NCI-H774 (cell line): ENCODE data around the gene TH.

Experiments
- DNase-seq: peaks from one replicate; lab custom pipeline; 2025; lab: John Stamatoyannopoulos, UW

Gene TH

DNA sequence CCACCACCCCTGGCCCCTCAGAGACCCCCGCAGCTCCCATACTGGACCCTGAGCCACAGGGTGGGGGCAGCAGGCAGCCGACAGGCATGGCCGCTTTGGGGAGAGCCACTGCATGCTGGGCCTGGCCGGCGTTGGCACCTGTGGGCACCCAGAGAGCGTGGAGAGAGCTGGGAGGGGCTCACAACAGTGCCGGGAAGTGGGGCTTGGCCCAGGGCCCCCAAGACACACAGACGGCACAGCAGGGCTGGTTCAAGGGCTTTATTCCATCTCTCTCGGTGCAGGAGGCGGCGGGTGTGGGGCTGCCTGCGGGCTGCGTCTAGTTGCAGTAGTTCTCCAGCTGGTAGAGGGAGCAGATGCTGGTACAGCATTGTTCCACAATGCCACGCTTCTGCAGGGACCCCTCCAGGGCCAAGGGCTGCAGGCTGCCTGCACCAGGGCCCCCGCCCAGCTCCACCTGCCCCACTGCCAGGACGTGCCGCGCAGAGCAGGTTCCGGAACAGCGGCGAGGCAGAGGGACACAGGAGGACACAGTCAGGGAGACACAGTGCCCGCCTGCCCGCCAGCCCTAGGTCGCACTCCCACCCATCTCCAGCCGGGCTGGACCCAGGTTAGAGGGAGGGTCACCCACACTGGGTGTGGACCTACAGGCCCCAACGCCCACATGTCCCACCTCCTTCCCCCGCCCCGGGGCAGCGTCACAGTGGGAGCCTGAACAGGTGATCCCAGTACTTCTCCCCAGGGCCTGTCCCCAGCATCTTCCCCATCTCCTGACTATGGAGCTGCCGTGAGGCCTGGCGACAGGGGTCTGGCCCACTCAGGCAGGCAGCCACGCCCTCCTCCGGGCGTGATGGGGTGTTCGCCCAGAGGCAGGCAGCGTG lies 11.8 kb downstream of the TH start:
- no peak for DNase-seq

DNA sequence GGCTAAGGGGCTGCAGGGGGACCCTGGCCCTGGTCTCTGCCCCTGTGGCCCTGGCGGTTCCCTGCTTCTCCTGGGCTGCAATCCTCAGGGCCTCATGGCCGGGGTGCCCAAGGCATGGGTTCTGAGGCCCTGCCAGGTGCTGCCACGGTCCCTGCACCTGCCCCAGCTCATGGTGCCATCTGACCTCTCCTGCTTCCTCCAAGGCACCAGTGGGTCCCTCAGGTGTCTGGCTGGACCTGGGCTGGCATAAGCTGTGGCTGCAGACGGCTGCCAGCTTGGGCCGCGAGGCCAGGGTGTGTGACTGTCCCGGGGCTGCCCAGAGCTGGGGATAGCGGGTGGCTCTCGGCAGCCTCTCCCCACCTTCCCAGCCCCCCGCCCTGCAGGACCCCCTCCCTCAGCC lies 12.6 kb downstream of the TH start:
- DNase-seq: no peak

DNA sequence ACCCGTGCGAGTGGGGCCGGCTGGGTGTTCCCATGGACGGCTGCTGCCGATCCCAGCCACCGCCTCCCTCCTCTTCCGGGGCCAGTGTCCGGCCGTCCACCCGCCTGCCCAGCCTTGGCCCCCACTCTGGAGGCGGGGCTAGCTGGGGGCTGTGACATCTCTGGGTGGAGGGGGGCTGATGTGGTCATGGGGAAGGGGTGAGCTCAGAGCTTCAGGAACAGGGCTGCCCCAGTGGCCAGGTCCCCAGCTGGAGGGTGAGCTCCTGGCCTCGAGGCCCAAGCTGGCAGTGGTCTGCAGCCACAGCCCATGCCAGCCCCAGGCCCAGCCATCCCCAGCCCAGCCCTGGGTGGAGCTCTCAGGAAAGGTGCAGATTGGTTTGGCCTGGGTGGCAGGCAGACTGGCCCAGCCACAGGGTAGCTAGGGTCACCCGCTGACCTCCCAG lies 13.3 kb downstream of the TH start:
- no peak for DNase-seq

DNA sequence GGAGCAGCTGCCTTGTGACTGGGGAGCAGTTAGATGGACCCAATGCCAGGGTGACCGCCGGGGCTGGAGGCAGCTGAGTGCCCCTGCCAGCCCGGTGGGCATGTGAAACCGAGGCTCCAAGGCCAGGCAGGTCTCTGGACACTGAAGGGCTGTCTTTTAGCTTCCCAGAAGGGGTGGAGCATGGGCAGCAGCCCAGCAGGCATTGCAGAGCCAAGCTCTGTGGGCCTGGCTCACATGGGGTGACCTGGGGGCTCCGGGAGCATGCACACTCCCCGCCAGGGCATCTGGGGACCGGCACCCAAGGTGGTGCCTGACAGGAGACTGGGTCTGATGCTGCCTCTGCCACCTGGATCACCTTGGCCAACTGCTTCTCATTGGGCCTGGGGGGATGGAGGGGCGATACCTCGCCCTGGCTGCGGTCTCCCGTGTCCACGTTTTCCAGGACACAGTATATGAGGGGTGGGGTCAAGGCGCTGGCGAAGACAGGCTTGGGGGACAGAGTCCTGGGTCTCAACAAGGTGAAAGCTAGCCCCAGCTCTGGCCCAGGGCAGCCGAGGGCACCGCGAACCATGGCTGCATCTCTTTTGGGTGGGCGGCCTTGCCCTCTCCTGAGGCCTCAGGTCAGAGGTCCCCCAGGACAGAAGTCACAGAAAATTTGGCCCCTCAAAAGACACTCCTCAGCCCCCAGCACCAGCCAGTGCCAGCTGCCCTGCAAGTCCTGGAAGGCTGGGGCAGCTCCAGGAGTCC lies 14.1 kb downstream of the TH start:
- no peak for DNase-seq

DNA sequence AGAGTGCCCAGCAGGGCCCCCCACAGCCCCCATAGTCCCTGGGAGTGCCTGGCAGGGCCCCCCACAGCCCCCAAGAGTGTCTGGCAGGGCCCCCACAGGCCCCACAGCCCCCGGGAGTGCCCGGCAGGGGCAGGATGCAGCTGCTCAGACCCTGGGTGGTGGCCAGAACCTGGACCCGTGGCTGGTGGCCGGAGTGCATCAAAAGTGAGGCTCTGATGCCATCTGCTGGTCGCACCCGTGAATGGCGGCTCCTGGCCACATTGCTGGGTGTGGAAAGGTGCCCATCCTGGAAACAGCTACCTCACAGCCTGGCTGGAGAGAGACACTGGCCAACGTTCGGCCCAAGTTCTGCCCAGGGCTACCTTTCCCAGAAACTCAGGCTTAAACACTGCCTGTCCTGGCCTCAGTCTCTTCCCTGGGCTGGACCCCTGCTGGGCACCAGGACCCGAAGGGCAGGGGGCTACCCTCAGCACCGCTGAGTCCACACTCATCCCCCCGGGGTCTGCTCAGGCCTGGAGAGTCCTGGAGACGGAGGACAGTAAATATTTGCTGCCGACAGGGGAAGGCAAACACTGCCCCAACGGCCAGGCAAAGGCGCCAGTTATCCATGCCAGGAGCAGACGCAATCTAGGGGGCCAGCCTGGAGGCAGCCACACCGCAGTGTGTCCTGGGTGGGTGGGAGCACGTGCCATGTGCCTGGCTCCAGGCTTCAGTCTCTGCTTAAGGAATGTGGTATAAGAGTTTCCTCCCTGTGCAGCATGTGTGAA lies 15.0 kb downstream of the TH start:
- DNase-seq: peak; percentile 8

DNA sequence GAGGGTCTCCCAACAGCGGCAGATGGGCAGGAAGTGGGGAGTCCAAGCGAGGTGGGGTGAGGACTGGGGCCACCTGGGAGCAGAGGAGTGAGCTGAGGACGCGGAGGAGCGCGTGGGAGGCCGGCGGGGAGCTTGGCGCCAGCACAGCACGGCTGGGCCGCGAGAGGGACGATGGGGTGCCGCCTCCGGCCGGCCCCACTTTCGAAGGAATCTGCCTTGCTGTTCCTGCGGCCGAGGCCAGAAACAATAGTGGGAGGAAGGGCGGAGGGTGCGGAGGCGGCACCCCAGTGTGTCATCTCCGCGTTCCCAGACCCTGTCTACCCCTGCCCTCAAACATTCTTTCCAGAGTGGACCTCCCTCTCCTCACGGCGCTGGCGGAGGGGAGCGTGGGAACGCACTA lies 16.1 kb downstream of the TH start:
- no peak for DNase-seq

DNA sequence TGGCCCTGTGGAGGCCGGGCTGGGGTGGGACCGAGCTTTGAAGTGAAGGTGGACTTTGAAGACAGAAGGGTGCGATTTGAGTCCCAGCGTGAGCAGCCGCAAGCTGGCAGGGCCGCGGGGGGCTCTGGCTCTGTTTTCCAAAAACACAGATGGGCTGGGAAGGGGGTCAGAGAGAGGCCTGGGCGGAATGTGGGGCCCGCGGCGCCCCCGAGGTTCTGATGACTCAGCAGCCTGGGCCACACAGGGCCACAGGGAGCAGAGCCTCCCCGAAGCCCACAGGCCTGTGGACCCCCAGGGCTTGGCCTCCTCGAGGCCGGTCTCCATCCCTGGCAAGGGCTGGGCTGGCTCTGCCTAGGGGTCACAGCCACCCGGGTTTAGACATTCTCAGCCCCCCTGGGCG lies 16.7 kb downstream of the TH start:
- DNase-seq: no peak

DNA sequence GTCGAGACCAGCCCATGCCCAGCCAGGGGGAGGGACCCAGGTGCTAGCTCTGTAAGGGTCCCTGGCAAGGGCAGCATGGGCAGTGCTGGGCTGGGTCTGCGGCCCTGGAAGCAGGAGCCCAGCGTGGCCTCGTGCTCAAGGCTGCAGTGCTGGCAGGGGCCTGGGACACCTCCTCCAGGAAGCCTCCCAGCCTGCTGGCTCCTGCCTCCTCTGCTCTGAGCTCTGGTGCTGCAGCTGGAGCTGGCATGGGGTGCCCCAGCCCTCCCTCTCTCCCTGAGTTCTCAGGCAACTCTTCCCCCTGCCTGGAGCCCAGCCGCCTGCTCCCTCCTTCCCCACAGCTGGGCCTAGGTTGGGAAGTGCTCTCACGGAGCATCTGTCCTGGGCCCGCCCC lies 17.4 kb downstream of the TH start:
- DNase-seq: no peak

DNA sequence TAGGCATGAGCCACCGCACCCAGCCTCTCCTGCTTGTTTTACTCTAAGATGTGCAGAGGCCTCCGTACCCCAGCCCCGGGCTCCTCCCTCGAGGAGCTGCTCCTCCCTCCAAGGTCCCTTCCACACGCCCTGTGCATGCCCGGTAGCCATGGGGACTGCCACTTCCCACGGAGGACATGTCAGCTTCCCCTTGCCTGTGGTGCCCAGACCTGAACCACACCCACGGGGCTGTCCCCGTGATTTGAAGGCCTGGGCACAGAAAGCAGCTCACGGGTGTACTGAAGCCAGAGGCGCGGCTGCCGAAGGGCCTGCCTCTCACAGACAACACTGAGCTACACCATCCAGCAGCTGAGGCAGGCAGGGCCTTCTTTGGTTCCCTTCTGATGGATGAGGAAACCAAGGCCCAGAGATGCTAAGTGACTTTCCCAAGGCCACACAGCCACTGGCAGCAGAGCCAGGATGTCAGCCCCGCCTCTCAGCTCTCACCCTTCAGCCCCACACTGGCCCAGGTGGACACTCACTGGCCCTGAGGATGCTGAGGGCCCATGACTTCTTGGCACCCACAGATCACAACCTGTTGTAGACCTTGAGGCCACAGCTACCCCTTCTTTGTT lies 17.9 kb downstream of the TH start:
- no peak for DNase-seq

DNA sequence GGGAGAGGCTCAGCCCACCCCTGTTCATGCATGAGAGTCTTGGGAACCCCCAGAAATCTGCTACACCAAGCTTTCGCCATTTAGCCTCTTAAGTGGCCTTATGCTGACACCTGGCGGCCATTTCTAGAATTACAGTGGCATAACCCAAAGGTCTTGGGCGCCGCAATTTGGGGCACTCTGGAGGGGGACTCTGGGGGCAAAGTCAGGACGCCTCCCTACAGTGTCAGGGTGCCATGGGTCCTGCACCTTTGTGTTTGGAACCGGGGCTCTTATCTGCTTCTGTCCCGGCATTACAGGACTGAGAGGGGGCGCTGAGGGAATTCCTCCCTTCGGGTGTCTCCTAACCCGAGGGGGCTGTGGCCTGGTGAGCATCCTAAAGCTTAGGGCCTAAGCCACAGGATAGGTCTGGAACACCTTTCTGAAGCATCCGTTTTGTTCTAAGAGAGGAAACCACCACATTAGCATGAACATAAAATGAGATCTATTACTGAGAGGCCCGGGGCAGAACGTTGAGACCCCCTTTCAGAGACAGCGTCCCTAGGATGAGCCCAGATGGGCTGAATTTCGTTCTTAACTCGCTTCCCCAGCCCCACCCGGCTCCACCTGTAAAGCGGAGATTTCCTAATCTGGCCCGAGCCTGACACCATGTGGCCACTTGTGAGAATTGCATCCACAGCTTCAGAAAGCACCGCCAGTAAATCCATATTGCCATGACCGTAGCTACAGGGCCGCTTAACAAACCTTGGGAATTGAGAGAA lies 19.9 kb downstream of the TH start:
- peak; percentile 58 for DNase-seq

DNA sequence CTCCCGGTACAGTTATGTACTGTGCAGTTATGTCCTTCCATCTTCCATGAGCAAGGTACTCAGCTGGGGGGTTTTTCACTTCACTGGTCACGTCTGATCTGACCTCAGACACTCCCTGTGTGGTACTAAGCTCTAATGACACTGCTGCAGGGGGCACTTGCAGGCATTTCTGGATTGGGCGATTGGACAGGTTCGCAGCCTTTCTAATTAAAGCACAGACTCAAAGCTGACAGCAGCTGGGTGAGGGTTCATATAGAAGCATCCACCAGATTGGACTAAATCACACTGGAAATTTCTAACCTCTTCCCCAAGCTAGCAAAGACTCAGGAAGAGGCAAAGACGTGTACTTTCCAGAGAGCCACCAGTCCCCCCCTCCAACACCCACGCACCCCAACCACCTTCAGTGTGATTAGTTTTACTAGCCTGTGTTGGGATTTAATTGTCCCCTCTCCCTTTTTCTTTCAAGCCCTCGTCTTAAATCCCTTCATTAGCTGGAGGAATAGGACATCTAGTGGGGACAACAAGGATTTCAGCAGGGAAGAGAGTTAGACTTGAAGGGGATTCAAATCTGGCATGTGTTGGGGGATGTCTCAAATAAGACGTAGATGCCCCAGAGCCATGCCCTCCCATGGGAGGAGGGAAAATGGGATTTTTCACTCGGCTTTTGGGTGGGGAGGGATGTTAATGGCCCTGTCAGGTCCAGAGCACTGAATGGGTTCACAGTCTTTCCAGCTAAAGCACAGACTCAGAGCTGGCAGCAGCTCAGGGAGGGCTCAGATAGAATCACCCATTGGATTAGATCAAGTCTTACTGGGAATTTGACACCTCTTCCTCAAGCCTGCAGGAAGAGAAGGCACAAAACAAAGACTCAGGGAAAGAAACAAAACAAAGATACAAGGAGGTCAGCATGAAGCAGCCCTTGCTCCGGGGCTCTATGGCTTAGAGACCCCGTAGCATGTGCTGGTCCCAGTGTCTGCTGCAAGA lies 21.5 kb downstream of the TH start:
- no peak for DNase-seq

DNA sequence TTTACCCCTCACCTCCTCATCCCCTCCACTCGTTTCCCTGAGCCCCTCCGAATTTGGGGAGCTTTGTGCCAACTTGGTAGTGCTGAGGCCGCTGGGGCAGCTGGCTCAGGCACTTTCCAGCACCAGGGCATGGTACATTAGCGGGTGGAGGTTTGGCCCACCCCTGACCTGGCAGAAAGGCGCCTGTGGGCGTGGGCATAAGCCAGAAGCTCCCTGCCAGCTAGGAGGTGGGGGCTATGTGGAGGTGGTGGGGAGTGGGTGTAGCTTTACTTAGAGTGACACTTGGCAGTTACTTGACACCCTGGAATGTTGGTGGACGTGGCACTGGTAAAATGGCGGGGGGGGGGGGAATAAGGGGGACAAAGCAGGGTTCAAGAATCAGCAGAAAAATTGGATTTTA lies 22.2 kb downstream of the TH start:
- no peak for DNase-seq

DNA sequence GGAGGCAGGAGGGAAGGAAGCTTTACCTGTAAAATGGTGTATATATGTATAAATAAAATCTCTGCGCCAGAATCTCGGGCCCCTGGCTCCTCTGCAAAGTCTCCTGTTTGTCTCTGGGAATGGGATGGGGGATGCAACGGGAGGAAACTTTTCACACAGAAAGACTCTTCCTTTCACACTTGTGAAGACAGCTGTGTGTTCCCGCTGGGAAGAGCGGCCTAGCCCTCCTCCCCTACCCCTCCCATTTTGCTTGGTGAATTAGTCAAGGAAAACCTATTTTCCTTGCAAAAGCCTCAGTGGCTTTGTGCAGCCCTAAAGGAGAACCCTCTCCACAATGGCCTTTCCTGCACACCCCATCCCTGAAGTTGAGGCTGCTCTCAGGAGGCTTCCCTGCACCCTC lies 23.0 kb downstream of the TH start:
- DNase-seq: no peak

DNA sequence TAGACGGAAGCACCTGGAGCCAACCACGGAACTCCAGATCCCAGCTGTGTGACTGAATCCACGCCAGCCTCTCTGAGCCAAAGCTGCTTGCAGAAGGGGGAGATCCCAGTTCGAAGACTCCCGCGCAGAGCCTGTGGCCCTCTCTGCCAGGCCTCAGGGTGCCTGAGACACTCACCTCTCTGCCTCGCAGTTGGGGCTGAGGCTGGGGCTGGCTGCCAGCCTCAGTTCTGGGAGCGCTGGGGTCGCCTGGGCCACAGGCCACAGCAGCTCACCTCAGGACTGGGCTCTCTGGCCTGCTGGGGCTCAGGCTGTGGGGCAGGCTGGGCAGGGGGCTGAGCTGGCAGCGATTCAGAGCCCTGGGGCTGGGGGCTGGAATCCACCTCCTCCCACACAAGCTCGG lies 24.2 kb downstream of the TH start:
- no peak for DNase-seq

DNA sequence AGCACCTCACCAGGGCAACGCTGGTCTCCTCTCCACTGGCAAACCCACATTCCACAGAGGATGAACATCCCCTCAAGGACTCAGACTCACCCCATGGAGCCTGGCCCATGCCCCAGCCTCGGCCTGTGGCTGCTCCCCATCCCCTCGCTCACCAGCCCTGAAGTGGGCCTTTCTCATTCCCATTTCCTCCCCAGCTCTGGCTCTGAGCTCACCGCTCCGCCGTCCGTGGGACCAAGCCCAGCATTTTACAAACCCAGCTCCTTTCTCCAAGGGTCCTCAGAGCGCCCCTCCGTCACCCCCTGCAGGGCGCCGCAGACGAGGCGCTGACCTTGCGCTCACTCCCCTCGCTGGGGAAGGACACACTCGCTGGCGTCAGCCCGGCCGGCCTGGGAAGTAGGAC lies 25.6 kb downstream of the TH start:
- no peak for DNase-seq

DNA sequence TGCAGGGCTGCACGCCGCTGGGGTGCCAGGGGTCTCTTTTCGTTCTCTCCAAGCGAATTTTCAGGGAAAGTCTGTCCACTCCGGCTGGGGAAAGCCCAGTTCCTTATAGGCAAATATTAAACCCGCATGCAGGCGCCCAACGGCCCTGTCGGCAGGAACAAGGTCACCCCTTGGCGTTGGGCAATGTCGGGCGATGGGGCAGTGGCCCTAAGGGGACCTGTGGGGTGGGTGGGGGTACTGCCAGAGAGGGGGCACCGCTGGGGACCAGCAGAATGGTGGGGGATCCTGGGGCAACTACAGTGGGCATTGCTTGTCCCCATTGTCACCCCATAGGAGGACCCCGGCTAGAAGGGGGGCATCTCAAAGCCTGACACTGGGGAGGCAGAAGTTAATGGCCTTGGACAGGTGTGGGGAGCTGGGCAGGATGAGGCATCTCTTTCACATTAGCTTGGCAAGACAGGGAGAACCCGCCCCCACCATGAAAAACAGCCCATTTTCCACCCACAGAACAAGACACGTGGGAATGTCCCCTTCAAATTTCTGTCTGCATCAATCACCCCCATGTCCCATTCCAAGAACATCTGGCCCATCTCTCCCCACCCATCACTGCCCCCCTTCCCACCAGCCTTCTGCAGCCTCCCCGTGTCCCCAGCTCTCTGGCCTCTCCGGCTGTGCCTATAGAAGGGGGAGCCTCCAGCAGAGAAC lies 26.9 kb downstream of the TH start:
- no peak for DNase-seq

DNA sequence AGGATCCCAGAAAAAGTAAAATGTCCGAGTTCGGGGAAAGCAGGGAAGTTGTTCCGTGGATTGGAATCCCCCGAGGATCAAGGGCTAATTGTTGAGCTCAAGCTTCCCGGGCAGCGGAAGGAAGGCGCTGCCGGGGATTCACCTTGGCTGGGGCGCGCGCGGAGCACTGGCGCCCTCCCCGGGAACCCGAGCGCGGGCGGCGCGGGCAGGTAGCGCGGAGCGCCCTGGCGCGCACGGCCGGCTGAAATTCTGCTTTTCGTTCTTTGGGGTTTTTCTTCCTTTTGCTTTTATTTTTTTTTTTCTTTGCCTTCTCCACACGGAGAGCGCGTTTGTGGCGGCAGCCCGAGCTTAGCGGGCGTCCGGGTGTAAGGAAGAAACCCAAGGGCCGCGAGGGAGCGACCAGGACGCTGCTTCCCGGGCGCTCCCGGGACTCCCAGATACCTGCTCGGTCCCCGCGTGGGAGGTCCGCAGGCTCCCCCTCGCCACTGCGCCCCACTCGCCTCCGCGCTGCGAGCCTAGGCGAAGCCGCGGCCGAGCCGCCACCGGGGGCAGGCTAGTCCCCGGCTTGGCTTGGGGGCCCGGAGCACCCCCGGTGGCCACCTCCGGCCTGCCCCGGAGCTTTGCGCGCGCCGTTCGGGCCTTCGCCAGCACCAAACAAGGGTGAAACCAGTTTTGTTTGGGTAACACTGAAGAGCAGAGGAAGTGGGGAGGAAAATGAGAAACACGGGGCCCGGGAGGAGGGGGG lies 27.6 kb downstream of the TH start:
- DNase-seq: no peak

DNA sequence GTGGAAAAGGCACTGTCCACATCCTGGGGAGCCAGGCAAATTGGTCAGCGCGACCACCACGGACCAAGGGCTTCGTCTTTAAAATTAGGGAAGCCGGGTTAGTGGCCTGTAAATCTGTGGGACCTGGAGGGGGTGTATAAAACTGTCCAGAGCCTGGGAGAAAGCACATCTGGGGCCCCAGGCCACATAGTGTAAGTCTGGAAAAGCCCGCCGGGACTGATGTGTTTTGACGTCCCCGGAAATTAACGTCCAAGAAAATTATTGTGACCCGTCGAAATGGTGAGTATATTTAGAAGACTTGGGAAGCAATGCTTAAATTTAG lies 28.2 kb downstream of the TH start:
- no peak for DNase-seq

DNA sequence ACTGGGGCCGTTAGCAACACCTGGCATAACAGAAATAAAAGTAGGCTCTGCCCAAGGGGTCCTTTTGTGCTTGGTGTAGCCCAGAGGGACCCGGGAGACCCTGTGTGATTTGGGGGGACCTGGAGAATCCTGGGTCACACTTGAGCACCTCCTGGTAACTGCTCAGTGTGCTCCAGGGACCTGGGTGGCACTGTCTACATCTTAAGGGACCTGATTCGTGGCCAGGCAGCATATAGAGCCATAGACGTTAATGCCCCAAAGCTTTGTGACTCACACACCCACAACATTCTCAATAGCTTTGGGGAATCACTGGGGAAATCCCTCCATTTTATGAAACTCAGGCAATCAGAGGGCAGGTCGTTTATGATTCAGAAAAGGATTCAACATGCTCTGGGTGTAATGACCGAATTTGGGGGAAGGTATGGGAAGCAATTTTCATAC lies 28.8 kb downstream of the TH start:
- no peak for DNase-seq
